Stimulated activated naive B cell treated with anti-CD40 and anti-IgM and Interleukin-4, amounts not matched to agents 10 μg/mL and 1 μg/mL and 100 μg/mL, for 72 hours (primary cell): ENCODE results near the gene THAP4.
A peak's percentile ranks its signal among the peaks of the same experiment; 100 is the strongest.

ENCODE experiments used
- ATAC-seq, 2 donors: fragments of 150-1000 bp; cut with Tn5 transposase; replicated peaks; 2 replicates each; pipeline ENCODE4 v1.10.0; 2021; ENCODE audit warnings: moderate library complexity in 1 of 2
- DNase-seq: peaks from one replicate; pipeline ENCODE4 v3.0.0; 2021
- H3K27ac Mint-ChIP-seq: one replicate; pipeline ENCODE4 v1.8.0; 2022; ENCODE audit warnings: mild to moderate bottlenecking, mixed read lengths
- H3K27me3 Mint-ChIP-seq, 2 donors: one replicate each; pipeline ENCODE4 v1.8.0; 2022; ENCODE audit warnings: mixed read lengths in 2 of 2
- H3K36me3 Mint-ChIP-seq, 2 donors: one replicate each; pipeline ENCODE4 v1.8.0; 2022; ENCODE audit warnings: mixed read lengths in 2 of 2, mild to moderate bottlenecking in 1 of 2
- H3K4me1 Mint-ChIP-seq, 2 donors: one replicate each; pipeline ENCODE4 v1.8.0; 2022; ENCODE audit warnings: mixed read lengths in 2 of 2, mild to moderate bottlenecking in 1 of 2
- H3K4me3 Mint-ChIP-seq, 2 donors: one replicate each; pipeline ENCODE4 v1.8.0; 2022; ENCODE audit warnings: mild to moderate bottlenecking in 2 of 2, mixed read lengths in 2 of 2, moderate library complexity in 1 of 2
- H3K9me3 Mint-ChIP-seq, 2 donors: one replicate each; pipeline ENCODE4 v1.8.0; 2022; ENCODE audit warnings: mixed read lengths in 2 of 2, mild to moderate bottlenecking in 1 of 2

Gene THAP4

GRCh38 chr2:241637018-241637794 is at the start of gene THAP4, which contains the start of gene ATG4B:
TSS of gene THAP4 (minus strand) at chr2:241637158. CDS start at chr2:241637017, 141 bp downstream.
TSS of gene ATG4B (plus strand) at chr2:241637693. CDS start at chr2:241637715, 22 bp downstream.
- Mint-ChIP-seq H3K9me3 (peaks cover 0 to 4% of the 10 kb centered on the region in 2 donors), H3K27me3 (no peaks in the 10 kb centered on the region), H3K36me3 (peaks cover 16 to 46% of the 10 kb centered on the region in 2 donors), H3K27ac (peak within 1 kb of the TSS; percentile 98), H3K4me3 (peak within 1 kb of the TSS; percentile 95 to 96), H3K4me1 (peaks cover 31 to 69% of the 10 kb centered on the region in 2 donors)
- ATAC-seq (peak; percentile 80 to 81), DNase-seq (peak; percentile 71)

GRCh38 chr2:241686324-241686649 is 49.3 kb upstream of the THAP4 start:
- Mint-ChIP-seq H3K27me3 (no peaks in the 10 kb centered on the region), H3K27ac (peak overlapping the region; percentile 99), H3K9me3 (no peaks in the 10 kb centered on the region), H3K4me3 (peak overlapping the region; percentile 89 to 95), H3K4me1 (peaks cover 17 to 35% of the 10 kb centered on the region in 2 donors), H3K36me3 (peaks cover 24 to 34% of the 10 kb centered on the region in 2 donors)
- DNase-seq = no peak
- ATAC-seq = peak; percentile 24 to 35

DNA sequence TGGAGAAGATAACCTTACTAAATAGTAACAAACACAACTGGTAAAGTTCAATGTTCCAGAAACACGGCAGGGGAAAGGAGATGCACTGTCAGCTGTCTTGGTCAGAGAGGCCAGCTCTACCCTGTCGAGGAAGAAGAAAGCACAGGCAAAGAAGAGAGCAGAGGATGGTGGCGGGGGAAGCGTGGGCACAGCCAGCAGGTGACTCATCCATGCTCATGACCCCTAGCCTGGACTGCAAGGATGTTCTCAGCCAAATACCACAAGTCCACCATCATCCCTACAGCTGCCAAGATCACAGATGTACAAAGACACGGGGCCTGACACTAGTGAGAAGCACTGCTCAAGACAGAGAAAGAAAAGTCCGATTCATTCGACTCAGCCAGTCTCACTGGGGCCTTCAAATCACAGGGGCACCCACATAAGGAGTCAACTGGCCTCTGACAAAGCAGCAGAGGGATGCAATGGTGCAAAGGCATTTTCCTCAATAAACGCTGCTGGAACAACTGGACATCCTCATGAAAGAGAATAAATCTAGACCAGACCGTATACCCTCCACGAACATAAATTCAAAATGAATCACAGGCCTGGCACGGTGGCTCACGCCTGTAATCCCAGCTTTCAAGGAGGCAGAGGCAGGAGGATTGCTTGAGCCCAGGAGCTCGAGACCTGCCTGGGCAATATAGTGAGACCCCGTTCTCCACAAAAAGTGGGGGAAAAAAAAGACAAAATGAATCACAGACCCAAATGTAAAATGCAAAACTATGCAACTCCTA is 44.1 kb upstream of the THAP4 start:
- Mint-ChIP-seq H3K4me3 (no peak overlapping the region), H3K27me3 (no peaks in the 10 kb centered on the region), H3K9me3 (no peaks in the 10 kb centered on the region), H3K4me1 (peaks cover 10 to 32% of the 10 kb centered on the region in 2 donors), H3K36me3 (peaks cover 39 to 64% of the 10 kb centered on the region in 2 donors), H3K27ac (peak overlapping the region; percentile 4)
- no peak for DNase-seq
- no peak for ATAC-seq

DNA sequence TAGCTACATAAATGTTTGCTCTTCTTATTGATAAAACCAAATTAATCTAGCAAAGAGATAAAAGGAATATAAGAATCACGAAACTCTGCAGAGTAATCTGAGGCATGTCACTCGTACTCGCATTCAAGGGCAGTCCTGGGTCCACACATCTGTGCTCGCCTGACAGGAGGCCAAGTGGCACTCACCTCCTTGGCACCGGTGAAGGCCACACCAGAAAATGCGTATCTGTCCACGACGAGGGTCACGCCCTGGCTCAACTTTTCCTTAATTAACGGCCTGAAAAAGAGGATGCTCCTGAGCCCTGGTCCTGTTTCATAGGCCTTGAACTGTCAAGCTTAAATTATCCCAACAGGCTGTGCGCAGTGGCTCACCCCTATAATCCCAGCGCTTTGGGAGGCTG is 43.1 kb upstream of the THAP4 start:
- H3K4me3 Mint-ChIP-seq = no peak overlapping the region
- H3K9me3 Mint-ChIP-seq = no peaks in the 10 kb centered on the region
- DNase-seq (no peak), ATAC-seq (no peak)
- H3K27ac Mint-ChIP-seq = no peak overlapping the region
- H3K36me3 Mint-ChIP-seq = peaks cover 43 to 72% of the 10 kb centered on the region in 2 donors
- H3K27me3 Mint-ChIP-seq = no peaks in the 10 kb centered on the region
- H3K4me1 Mint-ChIP-seq = peaks cover 7 to 25% of the 10 kb centered on the region in 2 donors

DNA sequence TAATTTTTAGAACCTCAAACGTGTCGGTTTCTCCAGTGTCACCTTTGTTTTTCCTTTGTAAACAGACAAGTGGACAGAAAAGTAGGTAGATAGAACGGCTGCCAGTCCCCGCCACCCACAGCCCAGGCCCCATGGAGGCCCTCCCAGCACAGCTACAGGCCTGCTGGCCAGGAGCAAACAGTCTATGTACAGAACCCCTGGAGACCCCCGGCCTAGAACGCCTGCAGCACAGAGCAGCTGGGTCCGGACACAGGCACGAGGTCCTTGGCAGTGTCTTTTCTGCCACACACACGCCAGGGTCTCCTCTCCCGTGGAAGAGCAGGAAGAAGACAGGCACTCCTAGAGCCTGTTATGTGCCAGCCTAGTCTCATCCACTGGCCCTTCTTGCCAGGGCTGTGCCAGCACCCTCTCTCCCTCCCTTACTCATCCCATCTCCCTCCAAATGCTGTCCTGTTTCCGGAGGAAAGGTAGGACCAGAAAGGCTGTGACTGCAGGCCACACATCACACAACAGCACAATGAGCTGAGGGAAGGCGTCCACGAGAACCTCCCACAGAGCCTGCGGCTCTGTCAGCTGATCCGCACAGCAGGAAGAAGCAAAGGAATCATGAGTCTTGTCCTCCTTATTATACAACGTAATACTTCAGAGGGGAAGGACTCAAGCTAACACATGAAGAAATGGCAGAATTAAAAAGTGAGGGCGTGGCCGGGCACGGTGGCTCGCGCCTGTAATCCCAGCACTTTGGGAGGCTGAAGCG is 42.0 kb upstream of the THAP4 start:
- Mint-ChIP-seq H3K4me1 (peaks cover 5 to 18% of the 10 kb centered on the region in 2 donors), H3K27ac (no peak overlapping the region), H3K36me3 (peaks cover 43 to 69% of the 10 kb centered on the region in 2 donors), H3K9me3 (no peaks in the 10 kb centered on the region), H3K27me3 (no peaks in the 10 kb centered on the region), H3K4me3 (no peak overlapping the region)
- ATAC-seq = no peak
- DNase-seq = no peak

GRCh38 chr2:241678307-241678706 is 41.3 kb upstream of the THAP4 start:
- DNase-seq (no peak), ATAC-seq (no peak)
- Mint-ChIP-seq H3K27me3 (no peaks in the 10 kb centered on the region), H3K27ac (no peak overlapping the region), H3K36me3 (peaks cover 41 to 72% of the 10 kb centered on the region in 2 donors), H3K4me3 (no peak overlapping the region), H3K4me1 (peaks cover 6 to 18% of the 10 kb centered on the region in 2 donors), H3K9me3 (no peaks in the 10 kb centered on the region)

DNA sequence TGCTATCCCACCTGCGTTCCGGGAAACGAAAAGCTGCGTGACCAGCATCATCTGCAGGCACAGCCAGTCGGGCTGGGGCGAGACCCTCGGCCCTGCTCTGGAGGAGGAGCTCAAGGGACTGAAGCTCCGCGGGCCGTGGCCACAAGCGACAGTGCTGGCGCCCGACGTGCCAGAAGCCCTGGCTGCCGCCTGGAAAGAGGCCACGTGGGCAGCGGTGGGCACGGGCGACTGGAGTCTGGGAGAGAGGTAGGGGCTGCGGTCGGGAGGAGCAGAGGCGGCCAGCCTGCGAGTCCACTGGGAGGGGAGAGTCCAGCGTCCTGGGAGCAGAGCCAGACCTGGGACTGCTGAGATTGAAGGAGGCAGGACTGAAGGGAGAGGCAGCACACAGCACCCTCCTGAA is 40.4 kb upstream of the THAP4 start:
- Mint-ChIP-seq H3K36me3 (peaks cover 44 to 75% of the 10 kb centered on the region in 2 donors), H3K4me1 (peaks cover 8 to 27% of the 10 kb centered on the region in 2 donors), H3K27ac (peak overlapping the region; percentile 31), H3K9me3 (no peaks in the 10 kb centered on the region), H3K27me3 (no peaks in the 10 kb centered on the region), H3K4me3 (no peak overlapping the region)
- ATAC-seq = no peak
- DNase-seq = no peak

DNA sequence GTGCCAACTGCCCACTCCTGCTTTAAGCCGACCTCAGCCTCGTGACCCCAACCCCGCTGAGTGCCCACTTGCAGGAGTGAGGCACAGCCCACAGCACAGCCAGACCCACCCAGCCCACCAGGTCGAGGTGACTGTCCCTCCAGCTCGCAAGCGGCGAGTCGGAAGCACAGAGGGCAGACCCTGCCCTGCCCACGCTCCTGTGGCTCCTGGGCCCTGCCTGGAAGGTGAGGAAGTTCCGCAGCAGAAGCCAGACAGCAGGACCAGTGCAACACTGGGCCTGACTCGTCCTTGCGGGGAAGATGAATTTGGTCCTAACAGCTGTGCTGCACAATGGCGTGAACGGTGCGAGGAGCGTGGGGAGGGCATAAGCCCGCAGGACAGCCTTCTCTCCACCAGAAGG is 39.7 kb upstream of the THAP4 start:
- DNase-seq (no peak), ATAC-seq (no peak)
- Mint-ChIP-seq H3K9me3 (no peaks in the 10 kb centered on the region), H3K27me3 (no peaks in the 10 kb centered on the region), H3K4me1 (peaks cover 7 to 22% of the 10 kb centered on the region in 2 donors), H3K4me3 (peak overlapping the region in 1 of 2 donors; percentile 17), H3K36me3 (peaks cover 45 to 75% of the 10 kb centered on the region in 2 donors), H3K27ac (peak overlapping the region; percentile 60)

- Mint-ChIP-seq H3K9me3 (no peaks in the 10 kb centered on the region), H3K27ac (peak overlapping the region; percentile 25), H3K36me3 (peaks cover 41 to 75% of the 10 kb centered on the region in 2 donors), H3K4me3 (no peak overlapping the region), H3K4me1 (peaks cover 7 to 19% of the 10 kb centered on the region in 2 donors), H3K27me3 (no peaks in the 10 kb centered on the region)
- ATAC-seq (no peak), DNase-seq (no peak)
Observed at GRCh38 chr2:241675885-241676284, 38.9 kb upstream of the THAP4 start.

GRCh38 chr2:241673797-241674725 is 37.1 kb upstream of the THAP4 start:
- no peak for DNase-seq
- ATAC-seq = peak in 1 of 2 donors; percentile 30
- peaks cover 4 to 14% of the 10 kb centered on the region in 2 donors for H3K4me1 Mint-ChIP-seq
- H3K27ac Mint-ChIP-seq = no peak overlapping the region
- H3K27me3 Mint-ChIP-seq = no peaks in the 10 kb centered on the region
- H3K9me3 Mint-ChIP-seq = no peaks in the 10 kb centered on the region
- H3K4me3 Mint-ChIP-seq = no peak overlapping the region
- H3K36me3 Mint-ChIP-seq = peaks cover 41 to 68% of the 10 kb centered on the region in 2 donors

GRCh38 chr2:241673189-241673663 is 36.3 kb upstream of the THAP4 start:
- H3K4me1 Mint-ChIP-seq = peaks cover 4 to 14% of the 10 kb centered on the region in 2 donors
- H3K4me3 Mint-ChIP-seq = no peak overlapping the region
- H3K27me3 Mint-ChIP-seq = no peaks in the 10 kb centered on the region
- H3K9me3 Mint-ChIP-seq = no peaks in the 10 kb centered on the region
- peak overlapping the region; percentile 60 for H3K27ac Mint-ChIP-seq
- peaks cover 44 to 70% of the 10 kb centered on the region in 2 donors for H3K36me3 Mint-ChIP-seq
- peak; percentile 22 to 43 for ATAC-seq
- DNase-seq = no peak

DNA sequence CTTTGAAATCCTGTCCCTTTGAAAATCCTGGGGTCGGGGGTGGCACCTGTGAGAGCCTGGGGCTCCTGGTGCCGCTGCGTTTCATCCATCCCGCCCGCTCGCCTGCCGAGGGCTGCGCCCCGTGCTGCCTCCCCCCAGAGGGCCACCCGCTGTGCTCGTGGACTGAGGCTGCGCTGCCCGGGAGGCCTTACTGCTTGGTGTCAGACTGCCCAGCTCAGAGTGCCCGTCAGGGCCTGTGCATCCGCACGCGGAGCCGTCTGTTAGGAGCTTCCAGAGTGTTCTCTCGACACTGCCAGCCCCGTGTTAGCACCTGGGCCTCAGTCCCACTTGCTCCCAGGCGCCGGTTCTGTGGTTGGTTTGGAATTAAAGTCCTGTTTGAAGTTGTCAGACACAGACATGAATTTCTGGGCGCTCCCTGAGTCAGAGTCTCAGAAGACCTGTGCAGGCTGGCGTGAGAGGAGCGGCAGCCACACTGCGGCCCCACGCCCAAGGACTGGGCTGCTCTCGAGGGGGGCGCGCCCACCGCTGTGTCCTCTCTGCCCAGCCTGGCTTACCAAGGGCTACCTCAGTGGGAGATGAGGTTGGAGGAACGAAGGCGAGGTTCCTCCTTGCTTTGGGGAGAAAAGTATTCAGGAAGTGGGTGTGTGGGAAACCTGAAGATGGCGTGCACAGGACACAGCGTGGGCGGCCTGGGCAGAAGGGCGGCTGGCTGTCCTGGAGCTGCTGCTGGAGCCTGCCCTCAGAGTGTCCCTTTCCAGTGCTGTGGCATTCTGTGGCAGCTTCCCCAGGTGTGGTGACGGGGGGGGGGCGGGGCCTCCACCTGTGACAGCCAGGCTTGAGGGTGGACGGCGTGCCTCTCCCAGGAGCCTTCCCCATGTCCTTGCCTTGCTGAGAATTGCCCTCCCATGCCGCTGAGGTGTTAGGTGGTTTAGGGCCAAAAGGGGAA is 35.6 kb upstream of the THAP4 start:
- no peak for ATAC-seq
- Mint-ChIP-seq H3K27me3 (no peaks in the 10 kb centered on the region), H3K9me3 (no peaks in the 10 kb centered on the region), H3K27ac (peak overlapping the region; percentile 75), H3K36me3 (peaks cover 48 to 73% of the 10 kb centered on the region in 2 donors), H3K4me1 (peaks cover 4 to 14% of the 10 kb centered on the region in 2 donors), H3K4me3 (no peak overlapping the region)
- DNase-seq = no peak
